NCI-H82 treated with DMSO at 0.1 percent for 48 hours (cell line): ENCODE data around the gene VCAN.

Source experiments
- DNase-seq: peaks from one replicate; lab custom pipeline; 2025; ENCODE audit not compliant: unreplicated experiment; lab: John Stamatoyannopoulos, UW

The VCAN gene

GRCh38 chr5:83527722-83528438 is 56.3 kb downstream of the VCAN start:
- no peak for DNase-seq

- DNase-seq = no peak
Observed at GRCh38 chr5:83528439-83528769, 56.9 kb downstream of the VCAN start.

DNA sequence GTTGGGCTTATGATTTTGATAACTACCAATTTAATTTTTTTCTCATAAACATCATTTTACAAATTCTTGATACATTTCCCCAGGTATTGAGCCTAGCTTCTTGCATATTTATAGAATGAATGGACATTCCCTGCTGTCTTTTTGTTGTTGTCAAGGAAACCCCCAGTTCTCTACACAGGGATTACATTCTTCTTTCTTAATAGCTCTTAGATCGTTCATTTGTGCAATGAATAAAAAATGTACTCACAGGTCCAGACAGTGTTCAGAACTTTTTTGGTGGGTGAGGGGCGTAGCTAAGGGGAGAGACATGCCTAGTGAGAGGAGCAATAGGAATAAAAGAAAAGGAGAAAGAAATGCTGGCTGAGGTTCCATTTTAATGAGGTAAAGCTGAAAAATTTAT is 58.6 kb downstream of the VCAN start:
- no peak for DNase-seq

GRCh38 chr5:83531661-83532060 is 60.1 kb downstream of the VCAN start:
- no peak for DNase-seq

- DNase-seq = no peak
Observed at GRCh38 chr5:83538786-83539462, 67.4 kb downstream of the VCAN start.

GRCh38 chr5:83539463-83539790 is 67.9 kb downstream of the VCAN start:
- DNase-seq = no peak

DNA sequence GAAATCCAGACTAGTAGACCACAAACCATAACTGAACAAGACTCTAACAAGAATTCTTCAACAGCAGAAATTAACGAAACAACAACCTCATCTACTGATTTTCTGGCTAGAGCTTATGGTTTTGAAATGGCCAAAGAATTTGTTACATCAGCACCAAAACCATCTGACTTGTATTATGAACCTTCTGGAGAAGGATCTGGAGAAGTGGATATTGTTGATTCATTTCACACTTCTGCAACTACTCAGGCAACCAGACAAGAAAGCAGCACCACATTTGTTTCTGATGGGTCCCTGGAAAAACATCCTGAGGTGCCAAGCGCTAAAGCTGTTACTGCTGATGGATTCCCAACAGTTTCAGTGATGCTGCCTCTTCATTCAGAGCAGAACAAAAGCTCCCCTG is 68.6 kb downstream of the VCAN start:
- DNase-seq = no peak

- DNase-seq = no peak
Observed at GRCh38 chr5:83540783-83541182, 69.2 kb downstream of the VCAN start.

- no peak for DNase-seq
Observed at GRCh38 chr5:83542839-83543238, 71.3 kb downstream of the VCAN start.

- DNase-seq = no peak
Observed at GRCh38 chr5:83543898-83544297, 72.4 kb downstream of the VCAN start.

DNA sequence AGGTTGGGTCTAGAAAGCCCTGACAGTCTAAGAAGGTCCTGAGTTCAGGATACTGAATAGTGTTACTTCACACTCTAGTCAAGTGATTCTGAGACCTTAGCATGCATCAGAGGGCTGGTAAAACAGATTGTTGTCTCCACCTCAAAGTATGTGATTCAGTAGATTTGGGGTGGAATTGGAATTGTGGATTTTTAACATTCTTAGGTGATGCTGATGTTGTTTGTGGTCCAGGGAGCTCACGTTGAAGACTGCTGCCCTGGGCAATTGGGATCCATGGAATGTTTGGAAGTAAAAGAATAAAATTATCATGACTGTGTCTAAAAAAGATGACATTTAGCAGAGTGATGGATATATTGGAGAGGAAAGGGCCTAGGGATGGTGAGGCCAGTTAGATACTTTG is 75.6 kb downstream of the VCAN start:
- no peak for DNase-seq

DNA sequence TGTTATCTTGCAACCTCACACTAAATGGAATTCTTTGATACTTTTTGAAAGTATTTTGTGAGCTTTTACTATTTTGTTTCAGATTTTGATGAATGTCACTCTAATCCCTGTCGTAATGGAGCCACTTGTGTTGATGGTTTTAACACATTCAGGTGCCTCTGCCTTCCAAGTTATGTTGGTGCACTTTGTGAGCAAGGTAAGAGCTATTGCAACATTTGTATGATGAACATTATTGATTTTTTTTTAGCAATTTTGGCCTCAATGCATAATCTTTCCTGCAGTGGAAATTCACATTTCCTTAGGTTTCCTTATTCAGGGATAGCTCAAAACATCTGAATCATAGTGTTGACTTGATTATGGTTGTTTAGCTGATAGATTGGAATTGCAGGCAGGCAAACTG is 76.3 kb downstream of the VCAN start:
- no peak for DNase-seq

GRCh38 chr5:83548581-83548980 is 77.0 kb downstream of the VCAN start:
- DNase-seq = no peak

GRCh38 chr5:83549076-83549475 is 77.5 kb downstream of the VCAN start:
- DNase-seq = no peak

DNA sequence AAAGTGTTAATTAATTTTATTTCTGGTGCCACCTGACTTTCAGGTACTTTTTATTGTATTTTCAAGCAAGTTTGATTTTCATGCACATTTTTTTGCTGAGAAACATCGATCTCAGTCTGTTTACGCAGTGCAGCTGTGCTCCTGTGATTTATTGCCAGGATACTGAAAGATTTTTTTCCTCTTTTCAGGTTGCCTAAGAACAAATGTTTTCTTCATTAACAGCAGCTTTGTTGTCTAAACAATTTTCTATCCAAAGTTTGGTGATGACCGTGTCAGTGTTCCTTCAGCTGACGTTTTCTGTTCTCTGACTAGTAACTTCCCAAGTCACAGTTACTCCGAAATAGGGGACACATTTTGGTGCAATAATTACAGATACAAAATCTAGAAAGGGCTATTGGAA is 78.1 kb downstream of the VCAN start:
- DNase-seq = no peak

GRCh38 chr5:83551821-83552220 is 80.3 kb downstream of the VCAN start:
- DNase-seq = no peak

- DNase-seq = no peak
Observed at GRCh38 chr5:83552275-83552674, 80.7 kb downstream of the VCAN start.

DNA sequence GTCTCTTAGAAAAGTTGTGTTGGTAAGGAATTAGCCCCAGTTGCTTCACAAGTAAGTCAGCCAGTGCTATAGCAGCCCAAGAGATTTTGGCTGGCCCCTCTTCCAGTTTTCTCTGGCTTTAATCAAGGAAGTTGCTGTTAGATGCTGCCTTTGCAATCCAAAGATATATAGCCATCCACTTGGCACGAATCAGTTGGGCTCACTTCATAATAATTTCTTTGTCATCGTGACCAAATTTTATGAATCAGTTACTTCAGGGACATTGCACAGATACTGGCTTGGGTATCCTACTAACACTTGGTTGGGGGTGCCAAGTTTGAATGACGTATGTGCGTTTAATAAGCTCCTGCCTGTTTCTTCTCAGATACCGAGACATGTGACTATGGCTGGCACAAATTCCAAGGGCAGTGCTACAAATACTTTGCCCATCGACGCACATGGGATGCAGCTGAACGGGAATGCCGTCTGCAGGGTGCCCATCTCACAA is 81.5 kb downstream of the VCAN start:
- no peak for DNase-seq

DNA sequence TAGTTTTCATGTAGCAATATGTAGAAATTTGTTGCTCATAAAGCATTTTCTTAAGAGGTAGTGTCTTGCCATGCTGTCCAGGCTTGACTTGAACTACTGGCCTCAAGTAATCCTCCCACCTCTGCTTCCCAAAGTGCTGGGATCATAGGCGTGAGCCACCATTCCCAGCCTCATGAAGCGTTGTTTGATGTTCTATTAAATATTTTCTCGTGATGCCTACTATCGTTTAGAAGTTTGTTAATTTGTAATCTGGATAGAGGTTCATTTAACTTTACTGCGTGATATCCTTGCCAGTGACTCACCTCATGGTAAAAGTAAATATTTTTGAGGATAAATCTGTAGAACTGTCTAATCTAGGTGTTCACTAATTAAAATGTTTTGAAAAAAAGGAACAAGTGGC is 82.6 kb downstream of the VCAN start:
- DNase-seq = no peak

- no peak for DNase-seq
Observed at GRCh38 chr5:83554686-83555085, 83.1 kb downstream of the VCAN start.

DNA sequence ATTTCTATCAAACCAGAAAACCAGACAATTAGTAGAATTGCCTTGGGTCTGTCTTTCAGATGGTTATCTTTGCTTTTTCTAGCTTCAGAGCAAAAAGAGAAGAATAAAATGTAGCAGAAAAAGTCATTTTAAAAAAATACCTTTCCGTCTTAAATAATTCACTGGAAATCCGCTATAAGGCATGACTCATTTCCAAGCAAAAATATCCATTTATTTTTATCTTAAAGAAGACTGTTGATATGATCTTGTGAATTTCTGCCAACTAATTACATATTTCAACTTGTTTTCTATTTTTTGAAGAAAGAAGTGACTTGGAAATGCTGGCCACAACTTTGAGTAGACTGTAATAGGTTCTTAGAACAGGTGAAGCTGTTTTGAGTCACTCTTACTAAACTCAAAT is 83.7 kb downstream of the VCAN start:
- DNase-seq = no peak

DNA sequence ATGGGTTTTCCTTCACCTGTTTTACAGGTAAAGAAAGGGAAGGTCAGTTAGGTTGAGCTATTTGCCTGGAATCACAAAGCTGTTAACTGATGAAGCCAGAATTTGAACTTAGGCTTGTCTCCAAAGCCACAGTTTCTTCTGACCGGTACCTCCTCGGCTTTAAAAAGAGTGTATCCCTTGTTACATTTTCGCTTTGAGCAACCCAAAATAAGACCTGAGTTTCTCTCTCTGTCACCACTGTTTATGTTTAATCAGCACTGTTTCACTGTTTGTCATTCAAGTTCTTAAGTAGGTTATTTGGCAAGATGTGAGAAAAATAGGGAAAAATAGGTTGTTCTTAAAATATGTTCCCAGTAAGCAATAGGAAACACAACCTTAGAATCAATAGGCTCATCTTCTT is 84.6 kb downstream of the VCAN start:
- no peak for DNase-seq
